BJ (cell line): ENCODE data around the gene SELENOI. TPM values are rescaled to one million over a fixed set of nuclear protein-coding genes. Genes with fewer than 3 reads are reported as not detected.

Experiments used
- CTCF ChIA-PET: fragments of 350-600 bp; formaldehyde crosslinking; extraction: SDS; loops from one replicate; lab custom pipeline; 2021; ENCODE audit warnings: antibody characterized with exemption, inconsistent platforms; lab: Yijun Ruan, JAX
- POLR2A ChIA-PET: fragments of 300-600 bp; sonication (Branson Sonifier 250); formaldehyde crosslinking; extraction: SDS; loops from one replicate; lab custom pipeline; 2021; ENCODE audit warnings: antibody characterized with exemption; lab: Charles Lee
- DNase-seq: peaks from one replicate; pipeline ENCODE4 v3.0.0-alpha.2; 2011; ENCODE audit warnings: low read depth
- H3K27me3 ChIP-seq: 2 replicates; pipeline ENCODE4 v1.6.0; 2011; ENCODE audit warnings: low read length; ENCODE audit not compliant: control insufficient read depth, insufficient read depth
- H3K36me3 ChIP-seq: 2 replicates; pipeline ENCODE4 v1.5.1; 2011; ENCODE audit warnings: low read length; ENCODE audit not compliant: control insufficient read depth, insufficient read depth
- H3K4me3 ChIP-seq: 2 replicates; pipeline ENCODE4 v1.5.1; 2011; ENCODE audit warnings: low read depth, mild to moderate bottlenecking, control low read depth, low read length
- polyA plus RNA-seq: library from polyadenylated mRNA; depleted of rRNA; stranded (reverse); fragments of >200 nt; gene quantifications from 2 replicates; pipeline ENCODE4 v1.2.3, GENCODE V29; 2011
- TF ChIP-seq, protein P1 (sequence below): IDR thresholded peaks from 2 replicates; pipeline ENCODE4 v1.5.1; 2011; ENCODE audit warnings: low read depth, mild to moderate bottlenecking, control low read depth, inconsistent platforms, low read length, moderate library complexity; ENCODE audit not compliant: insufficient read depth

Gene SELENOI
- polyA plus RNA-seq, 1 experiment = 9.5 TPM

DNA sequence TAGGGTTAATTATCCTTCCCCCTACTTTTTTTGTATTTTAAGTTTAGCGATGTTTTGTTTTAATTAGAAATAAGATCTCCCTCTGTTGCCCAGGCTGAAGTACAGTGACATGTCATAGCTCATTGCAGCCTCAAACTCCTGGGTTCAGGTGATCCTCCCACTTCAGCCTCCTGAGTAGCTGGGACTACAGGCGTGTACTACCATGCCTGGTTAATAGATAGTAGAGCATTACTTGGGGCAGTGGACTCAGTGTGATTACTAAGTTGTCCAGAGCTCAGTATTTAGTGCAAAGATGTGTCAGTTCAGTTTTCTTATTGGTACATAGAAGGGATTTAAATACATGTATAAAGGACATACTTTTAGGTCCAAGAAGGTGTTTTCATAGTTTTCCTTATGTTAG, 10.2 kb downstream of the SELENOI start:
- Histone ChIP-seq H3K27me3 (no peaks in the 10 kb centered on the region), H3K4me3 (no peak overlapping the region), H3K36me3 (no peaks in the 10 kb centered on the region)
- TF ChIP-seq, protein P1, sequence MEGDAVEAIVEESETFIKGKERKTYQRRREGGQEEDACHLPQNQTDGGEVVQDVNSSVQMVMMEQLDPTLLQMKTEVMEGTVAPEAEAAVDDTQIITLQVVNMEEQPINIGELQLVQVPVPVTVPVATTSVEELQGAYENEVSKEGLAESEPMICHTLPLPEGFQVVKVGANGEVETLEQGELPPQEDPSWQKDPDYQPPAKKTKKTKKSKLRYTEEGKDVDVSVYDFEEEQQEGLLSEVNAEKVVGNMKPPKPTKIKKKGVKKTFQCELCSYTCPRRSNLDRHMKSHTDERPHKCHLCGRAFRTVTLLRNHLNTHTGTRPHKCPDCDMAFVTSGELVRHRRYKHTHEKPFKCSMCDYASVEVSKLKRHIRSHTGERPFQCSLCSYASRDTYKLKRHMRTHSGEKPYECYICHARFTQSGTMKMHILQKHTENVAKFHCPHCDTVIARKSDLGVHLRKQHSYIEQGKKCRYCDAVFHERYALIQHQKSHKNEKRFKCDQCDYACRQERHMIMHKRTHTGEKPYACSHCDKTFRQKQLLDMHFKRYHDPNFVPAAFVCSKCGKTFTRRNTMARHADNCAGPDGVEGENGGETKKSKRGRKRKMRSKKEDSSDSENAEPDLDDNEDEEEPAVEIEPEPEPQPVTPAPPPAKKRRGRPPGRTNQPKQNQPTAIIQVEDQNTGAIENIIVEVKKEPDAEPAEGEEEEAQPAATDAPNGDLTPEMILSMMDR = no peak
- ChIA-PET CTCF (interaction anchor here (1.2 to 1.7 kb wide), 2 partner anchors 19 to 26 kb away, joined by 3 to 4 read pairs; no protein-coding TSS in a partner anchor), POLR2A (interaction anchor here (0.5 kb wide), 1 partner anchor 857 kb away, joined by 5 read pairs; no protein-coding TSS in a partner anchor)
- no peak for DNase-seq

DNA sequence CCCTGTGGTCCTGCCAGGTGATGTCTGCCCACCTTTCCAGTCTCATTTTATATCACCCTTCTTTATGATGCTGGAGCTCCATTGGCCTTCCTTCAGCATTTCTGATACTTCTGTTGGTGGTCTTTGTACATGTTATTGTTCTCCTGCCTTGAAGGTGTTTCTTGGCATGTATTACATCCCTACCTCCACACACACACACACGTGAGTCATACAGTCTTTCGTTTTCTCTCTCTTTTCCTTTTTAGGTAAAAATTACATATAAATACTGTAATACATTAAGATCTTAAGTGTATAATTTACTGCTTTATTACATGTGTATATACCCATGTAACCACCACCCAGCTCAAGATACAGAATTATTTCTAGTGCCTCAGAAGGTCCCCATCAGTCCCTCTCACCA, 10.8 kb downstream of the SELENOI start:
- Histone ChIP-seq H3K4me3 (no peak overlapping the region), H3K27me3 (no peaks in the 10 kb centered on the region), H3K36me3 (no peaks in the 10 kb centered on the region)
- POLR2A ChIA-PET = no interaction called here
- CTCF ChIA-PET = interaction anchor here (1.2 to 1.7 kb wide), 2 partner anchors 18 to 26 kb away, joined by 3 to 4 read pairs; no protein-coding TSS in a partner anchor
- DNase-seq = no peak
- TF ChIP-seq, protein P1 = no peak

DNA sequence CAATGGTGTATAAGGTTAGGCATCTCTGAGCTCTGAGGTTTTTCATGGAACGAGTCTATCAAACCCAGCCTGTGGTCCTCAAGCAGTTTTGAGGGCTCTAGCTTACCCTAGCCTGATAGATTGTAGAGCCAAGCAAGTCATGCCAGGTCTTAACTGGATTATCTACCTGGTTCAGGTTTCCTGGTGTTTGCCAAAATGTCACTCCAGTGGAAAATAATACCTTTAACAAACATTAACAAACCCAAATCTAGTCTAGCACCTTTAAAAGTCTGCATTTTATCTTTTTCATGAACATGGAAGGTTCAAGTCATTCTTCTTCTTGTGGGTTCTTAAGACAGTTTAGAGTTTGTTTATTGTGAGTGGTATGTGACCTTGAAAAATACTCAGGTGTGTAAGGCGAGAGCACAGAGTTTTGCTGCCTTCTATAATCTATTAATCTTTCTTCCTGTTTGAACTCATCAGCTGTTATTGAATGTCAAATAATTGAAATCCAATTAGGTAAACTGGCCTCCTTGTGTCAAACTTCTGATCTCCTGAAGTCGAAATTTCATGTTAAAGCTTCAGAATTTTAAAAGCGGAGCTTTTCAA, 14.0 kb downstream of the SELENOI start:
- DNase-seq = no peak
- TF ChIP-seq, protein P1 = no peak
- Histone ChIP-seq H3K27me3 (no peaks in the 10 kb centered on the region), H3K4me3 (no peak overlapping the region), H3K36me3 (no peaks in the 10 kb centered on the region)
- POLR2A ChIA-PET = no interaction called here
- CTCF ChIA-PET = no interaction called here

DNA sequence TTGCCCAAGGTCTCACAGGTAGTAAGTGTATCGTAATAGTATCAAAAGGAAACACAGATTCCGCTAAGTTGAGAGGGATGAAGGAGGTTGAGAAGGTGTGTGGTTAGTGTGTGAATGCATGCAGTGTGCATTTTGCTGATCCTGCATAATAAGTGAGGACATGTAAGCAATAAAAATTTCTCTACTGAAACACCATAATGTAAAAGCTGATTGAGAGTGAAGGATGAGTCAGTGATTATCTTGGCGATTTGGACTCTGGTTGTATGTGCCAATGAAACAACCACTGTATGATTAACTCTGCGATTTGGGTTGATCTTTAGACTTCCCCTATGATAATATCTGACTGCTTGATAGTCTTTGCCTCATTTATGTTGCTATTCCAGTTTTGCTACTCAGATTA, 17.4 kb downstream of the SELENOI start:
- DNase-seq = no peak
- no peaks in the 10 kb centered on the region for H3K27me3 ChIP-seq
- no peak overlapping the region for H3K4me3 ChIP-seq
- H3K36me3 ChIP-seq = no peaks in the 10 kb centered on the region; the same call in none of the 2 replicates
- ChIA-PET POLR2A (no interaction called here), CTCF (interaction anchor here (0.6 to 1.8 kb wide), 4 partner anchors 10 to 1443 kb away, joined by 3 to 6 read pairs (median 4); no protein-coding TSS in a partner anchor)
- TF ChIP-seq, protein P1 = no peak

DNA sequence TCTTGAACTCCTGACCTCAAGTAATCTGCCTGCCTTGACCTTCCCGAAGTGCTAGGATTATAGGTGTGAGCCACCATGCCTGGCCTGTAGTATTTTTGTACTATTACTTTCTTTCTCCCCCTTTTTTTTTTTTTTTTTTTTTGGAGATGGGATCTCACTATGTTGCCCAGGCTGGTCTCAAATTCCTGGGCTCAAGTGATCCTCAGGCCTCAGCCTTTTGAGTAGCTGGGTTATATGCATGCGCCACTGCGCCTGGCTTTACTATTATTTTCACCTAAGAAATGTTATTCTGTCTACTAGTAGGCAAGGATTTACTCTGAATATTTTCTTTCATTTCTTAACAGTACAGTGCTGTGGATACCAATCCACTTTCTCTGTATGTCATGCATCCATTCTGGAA, 18.0 kb downstream of the SELENOI start:
- POLR2A ChIA-PET = no interaction called here
- no peak for DNase-seq
- H3K36me3 ChIP-seq = no peaks in the 10 kb centered on the region; the same call in none of the 2 replicates
- no peaks in the 10 kb centered on the region for H3K27me3 ChIP-seq
- CTCF ChIA-PET = interaction anchor here (0.6 to 1.8 kb wide), 2 partner anchors 10 to 16 kb away, joined by 3 to 6 read pairs; no protein-coding TSS in a partner anchor
- TF ChIP-seq, protein P1 = no peak
- no peak overlapping the region for H3K4me3 ChIP-seq
